Left hindlimb (tissue), 1 donor: ENCODE data around the gene COL23A1.
A peak's percentile ranks its signal among the peaks of the same experiment; 100 is the strongest.
"Not testable (repeated sequence)": the region's sequence is repeated elsewhere in the genome, so short reads cannot be mapped to it uniquely, and the experiment has no call there.

Source experiments
- DNase-seq: peaks from one replicate; pipeline ENCODE4 v3.0.0-alpha.2; 2018

COL23A1 gene

DNA sequence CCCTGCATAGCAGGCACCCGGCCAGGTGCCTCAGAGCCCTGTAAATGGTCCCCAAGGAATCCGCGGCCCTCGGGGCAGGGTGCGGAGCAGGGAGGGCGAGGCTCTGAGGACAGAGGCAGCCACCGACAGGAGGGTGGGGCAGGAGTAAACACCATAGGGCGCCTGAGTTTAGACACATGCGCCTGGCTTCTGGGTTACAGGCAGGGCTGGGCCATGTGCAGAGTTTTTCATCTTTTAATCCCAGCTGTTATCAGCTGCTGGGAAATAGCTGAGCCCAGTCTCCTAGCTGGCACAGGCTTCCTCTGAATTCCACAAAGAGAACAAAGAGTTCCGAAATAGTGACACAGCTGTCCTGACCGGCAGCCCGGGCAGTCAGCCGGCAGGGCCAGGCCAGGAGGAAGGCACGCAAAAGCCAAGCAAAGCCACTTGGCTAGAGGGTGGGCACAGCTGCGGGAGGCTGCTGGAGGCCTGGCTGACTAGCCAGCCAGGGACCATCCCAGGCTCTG lies 258.6 kb downstream of the COL23A1 start:
- DNase-seq: peak; percentile 77

- DNase-seq: peak; percentile 54
Observed at GRCh38 chr5:178330791-178331404, 259.3 kb downstream of the COL23A1 start.

DNA sequence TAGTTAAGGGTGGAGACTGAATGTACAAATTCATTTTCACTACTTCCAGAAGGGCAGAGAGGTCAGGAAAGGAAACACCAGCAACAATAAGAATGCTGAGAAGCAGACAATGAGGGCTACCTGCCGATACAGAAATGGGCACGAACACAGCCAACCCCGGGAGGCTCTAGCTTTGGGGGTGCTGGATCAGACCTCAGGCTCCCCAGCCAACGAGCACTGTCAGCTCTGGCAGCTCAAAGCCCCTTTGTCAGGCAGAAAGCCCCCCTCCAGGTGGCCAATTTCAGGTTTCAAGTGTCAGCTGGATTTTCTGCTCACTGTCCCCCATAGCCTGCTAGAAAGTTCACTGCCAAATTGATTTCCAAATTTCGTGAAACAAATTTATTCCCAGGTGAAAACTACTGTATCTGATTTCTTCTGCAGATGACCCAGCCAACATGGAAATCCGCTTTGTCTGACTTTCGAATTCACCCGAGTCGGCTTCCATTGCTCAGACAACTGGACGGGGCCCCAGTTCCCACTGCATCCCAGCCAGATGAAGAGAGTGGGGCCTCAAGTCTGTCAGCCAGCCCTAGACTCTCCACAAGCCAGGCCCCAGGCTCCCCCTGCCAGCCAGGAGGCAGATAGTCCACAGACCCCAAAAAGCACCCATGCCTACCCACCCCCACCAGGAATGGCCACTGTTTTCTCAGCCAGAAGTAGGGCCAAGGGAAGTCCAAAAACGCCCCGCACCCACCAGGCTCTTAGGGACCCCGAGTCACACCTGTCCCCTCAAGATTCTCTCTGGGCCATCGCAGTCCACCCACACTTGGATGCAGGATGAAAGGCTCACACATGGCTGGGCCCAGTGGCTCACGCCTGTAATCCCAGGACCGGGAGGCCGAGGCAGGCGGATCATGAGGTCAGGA lies 261.1 kb downstream of the COL23A1 start:
- DNase-seq: peak; percentile 62

DNA sequence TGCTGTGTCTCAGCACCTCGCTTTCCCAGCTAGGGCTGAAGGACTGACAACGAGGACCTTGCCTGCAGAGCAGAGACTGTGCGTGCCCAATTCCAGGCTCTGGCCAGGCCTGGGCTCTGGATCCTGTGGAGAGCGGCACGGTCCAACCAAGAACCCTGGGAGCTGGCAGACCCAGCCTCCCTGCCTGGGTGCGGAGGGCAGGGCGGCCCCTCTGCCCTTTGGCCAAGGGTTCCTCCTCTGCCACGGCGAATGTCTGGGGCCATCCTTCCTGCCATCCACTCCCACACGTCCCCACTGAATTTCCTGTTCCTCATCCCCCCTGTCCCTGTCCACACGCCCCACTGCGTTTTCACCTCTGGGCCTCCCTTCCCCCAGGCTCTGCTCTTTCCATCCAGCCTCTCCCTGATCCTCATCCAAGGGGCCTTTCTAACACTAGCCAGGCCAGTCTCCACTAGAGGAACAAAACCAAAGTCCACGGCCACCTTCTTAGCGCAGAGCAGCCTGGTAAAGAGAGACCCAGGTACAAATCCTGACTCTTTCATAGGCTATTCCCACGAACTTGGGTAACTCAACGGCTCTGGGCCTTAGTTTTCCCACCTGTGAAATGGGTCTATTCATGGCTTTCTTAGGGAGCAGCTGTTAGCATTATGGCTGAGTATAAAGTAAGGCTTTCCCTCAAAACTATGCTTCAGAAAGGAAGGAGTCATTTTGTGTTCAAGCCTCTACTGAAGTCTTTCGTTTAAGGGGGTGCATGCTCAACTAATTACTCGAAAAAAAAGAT lies 262.1 kb downstream of the COL23A1 start:
- peak; percentile 20 for DNase-seq

GRCh38 chr5:178327446-178327845 lies 262.7 kb downstream of the COL23A1 start:
- DNase-seq: peak; percentile 19

DNA sequence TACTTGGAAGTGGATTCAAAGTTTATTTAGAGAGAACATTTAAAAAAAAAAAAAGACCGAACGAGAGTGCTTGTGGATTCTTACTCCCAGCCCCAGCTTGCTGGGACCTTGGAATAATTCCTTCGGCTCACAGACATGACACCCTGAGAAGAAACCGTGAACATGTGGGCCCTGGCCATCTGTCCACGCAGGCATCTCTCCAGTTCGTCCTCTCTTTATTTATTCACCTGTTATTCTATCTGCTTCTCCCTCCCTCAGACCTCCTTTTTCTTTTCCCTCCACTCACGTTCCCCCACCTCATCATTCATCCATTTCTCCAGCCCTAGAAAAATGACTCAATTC lies 263.8 kb downstream of the COL23A1 start:
- DNase-seq: peak; percentile 48

DNA sequence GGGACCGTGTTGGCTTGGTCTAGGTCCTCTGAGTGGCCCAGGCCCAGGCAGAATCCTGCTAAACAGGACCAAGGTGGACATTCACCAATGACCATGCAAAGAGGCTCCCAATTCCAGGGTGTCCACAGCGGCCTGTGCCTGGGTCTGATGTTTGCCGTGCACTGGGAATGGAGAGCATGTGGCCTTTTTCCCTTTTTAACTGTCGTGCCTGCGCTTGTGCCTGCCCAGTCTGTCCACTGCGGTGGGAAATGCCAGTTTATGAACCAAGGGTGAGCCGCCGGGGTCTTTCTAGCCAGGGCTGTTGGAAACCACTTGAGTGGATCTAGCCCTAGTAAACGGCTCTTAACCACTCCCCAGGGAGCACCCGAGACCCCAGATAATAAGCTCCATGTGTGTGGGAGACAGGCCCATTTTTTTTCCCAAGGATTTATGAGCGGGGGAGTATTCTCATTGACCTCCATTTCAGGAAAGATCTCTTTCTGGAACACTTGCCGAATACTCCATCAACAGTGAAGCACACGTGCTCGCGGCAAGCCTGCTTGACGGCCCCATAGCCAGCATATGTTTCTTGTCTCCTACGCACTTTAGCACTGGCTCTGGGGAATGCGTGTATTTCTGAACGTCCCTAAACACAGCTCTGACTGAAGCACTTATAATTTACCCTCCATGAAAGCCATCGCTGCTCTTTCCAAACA lies 264.4 kb downstream of the COL23A1 start:
- DNase-seq: peak; percentile 48

DNA sequence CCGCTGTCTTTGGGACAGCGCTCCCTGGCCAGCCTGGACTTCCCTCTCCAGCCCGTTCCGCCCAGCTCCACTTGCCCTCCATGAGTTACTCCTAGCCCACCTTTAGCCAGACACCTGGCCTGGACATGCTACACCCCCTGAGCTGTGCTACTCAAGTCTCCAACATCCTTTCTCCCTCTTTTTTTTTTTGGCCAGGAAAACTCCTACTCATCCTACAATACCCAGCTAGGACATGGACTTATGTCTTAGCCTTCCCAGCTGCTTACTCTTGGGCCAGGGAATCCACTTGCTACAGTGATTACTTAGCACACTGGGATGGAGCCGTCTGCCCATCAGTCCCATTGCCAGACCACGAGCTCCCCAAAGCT lies 264.9 kb downstream of the COL23A1 start:
- DNase-seq: peak; percentile 8

- DNase-seq: peak; percentile 17
Observed at GRCh38 chr5:178324481-178325310, 265.5 kb downstream of the COL23A1 start.

DNA sequence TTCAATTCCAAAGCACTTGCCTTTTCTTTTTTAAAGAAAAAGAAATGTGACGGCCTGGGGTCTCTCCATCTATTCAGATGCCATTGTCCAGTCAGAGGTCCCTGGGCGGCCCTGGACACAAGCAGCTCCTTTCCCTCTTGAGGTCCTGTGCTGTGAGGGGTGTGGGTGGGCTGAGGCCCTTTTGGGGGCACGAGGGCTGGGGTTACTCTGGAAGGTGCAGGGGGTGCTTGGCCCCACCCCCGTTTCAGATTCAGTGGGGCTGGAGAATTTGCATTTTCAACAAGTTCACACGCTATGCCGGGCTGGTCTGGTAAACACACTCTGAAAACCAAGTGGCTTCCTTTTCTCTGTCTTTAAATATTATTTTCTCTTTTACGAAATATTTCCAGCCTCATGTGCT lies 266.2 kb downstream of the COL23A1 start:
- DNase-seq: peak; percentile 14

DNA sequence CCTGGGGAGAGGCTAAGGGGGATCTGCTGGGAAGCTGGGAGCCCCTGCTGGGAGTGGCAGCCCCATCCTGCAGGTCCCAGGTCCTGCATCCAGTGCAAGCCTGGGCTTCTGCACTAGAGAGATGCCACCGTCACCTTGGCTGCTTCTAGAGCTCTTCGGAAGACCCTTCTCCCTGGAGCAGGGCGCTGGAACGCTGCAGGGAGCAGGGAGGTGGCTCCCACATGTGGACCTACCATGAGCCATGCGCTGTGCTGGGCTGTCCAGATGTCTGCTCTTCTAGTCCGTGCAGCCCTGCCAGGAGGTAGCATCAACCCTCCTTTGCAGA lies 266.7 kb downstream of the COL23A1 start:
- peak; percentile 32 for DNase-seq

- peak; percentile 13 for DNase-seq
Observed at GRCh38 chr5:178322736-178323540, 267.3 kb downstream of the COL23A1 start.

- peak; percentile 25 for DNase-seq
Observed at GRCh38 chr5:178320281-178320855, 269.8 kb downstream of the COL23A1 start.

GRCh38 chr5:178319541-178320041 lies 270.6 kb downstream of the COL23A1 start:
- DNase-seq: peak; percentile 25

GRCh38 chr5:178318893-178319292 lies 271.3 kb downstream of the COL23A1 start:
- DNase-seq: peak; percentile 6

DNA sequence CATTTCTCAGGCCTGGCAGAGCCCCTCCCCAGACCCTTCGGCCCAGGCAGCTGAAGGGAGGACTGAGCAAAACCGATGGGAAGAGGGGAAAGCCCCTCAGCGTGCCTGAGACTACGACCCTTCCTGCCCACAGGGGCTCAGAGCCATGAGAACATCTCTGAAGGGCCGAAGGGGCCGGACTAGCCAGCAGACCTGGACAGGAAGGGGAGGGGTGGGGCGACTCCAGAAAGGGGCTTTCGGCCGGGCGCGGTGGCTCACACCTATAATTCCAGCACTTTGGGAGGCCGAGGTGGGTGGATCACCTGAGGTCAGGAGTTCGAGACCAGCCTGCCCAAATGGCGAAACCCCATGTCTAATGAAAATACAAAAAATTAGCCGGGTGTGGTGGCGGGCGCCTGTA lies 271.8 kb downstream of the COL23A1 start:
- peak; percentile 3 for DNase-seq

- not testable (repeated sequence) for DNase-seq
Observed at GRCh38 chr5:178317727-178318126, 272.5 kb downstream of the COL23A1 start.

DNA sequence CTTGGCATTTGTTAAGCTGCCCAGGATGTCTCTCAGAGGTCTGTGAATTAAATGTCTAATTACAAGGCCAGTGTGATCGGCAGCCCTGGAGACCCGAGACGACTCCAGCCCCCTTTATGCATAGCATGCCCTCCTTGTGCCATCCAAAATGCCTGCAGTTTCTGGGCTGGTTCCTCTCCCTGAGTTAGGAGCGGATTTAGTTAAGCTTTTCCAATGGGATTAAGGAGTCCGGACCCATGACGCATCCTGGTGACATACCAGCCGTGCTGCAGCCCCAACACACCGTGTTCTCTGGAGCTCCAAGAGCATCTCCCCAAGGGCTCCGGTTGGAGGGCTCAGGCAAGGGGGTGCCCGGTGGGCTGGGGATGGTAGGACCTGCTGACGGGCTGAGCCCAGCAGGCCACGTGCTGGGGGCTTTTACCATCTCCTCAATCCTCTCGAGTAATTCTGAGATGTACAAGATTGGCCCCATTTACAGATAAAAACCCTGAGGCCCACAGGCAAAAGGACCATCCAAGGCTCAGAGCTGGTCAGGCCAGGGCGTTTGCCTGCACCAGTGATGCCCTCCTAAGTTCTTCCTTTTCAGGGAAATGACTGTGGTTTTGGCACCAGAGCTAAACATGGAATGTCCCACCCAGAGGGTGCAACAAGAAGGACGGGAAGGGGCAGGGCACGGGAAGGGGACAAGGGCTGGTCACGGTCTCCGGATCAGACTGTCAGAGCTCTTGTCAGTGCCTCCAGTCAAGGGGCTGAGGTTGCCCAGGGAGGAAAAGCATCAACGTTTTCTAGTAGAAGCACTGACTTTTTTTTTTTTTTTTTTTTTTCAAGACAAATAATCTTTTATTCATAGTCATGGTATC lies 275.0 kb downstream of the COL23A1 start:
- DNase-seq: peak; percentile 19

GRCh38 chr5:178314061-178314660 lies 276.0 kb downstream of the COL23A1 start:
- DNase-seq: peak; percentile 6
